DOHH2 (cell line): ENCODE data around the gene QRFP.

ENCODE experiments used
- EZH2phosphoT487 ChIP-seq: fragments of 200-600 bp; sonication (generic); IDR thresholded peaks from 2 replicates; pipeline ENCODE4 v1.6.1; 2017; ENCODE audit warnings: borderline replicate concordance, mild to moderate bottlenecking, antibody characterized with exemption, low read length, moderate library complexity, mixed read lengths
- TF ChIP-seq, protein P1 (sequence below): fragments of 200-600 bp; sonication (generic); IDR thresholded peaks from one replicate; pipeline ENCODE4 v1.5.1; 2014; ENCODE audit warnings: antibody characterized with exemption, mild to moderate bottlenecking, low read depth, low read length; ENCODE audit not compliant: poor library complexity, severe bottlenecking

DNA sequence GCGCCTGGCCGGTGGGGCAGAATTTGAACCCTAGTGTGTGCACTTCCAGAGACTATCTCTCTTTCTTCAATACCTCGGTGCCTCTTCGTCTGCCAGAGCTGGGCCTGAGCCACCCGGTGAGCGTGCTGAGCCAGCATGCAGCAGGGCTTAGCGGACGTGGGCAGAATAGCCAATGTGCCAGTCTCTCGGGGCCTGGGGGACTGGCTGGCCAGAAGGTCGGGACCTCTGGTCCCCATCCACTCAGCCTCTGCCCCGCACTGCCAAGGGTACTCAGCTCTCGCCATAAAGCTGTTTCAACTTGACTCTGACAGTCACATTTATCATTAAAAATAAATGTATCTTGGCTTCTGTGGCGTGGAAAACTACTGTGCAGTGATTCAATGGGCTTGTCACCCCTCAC is 46.6 kb upstream of the QRFP start:
- TF ChIP-seq, protein P1, sequence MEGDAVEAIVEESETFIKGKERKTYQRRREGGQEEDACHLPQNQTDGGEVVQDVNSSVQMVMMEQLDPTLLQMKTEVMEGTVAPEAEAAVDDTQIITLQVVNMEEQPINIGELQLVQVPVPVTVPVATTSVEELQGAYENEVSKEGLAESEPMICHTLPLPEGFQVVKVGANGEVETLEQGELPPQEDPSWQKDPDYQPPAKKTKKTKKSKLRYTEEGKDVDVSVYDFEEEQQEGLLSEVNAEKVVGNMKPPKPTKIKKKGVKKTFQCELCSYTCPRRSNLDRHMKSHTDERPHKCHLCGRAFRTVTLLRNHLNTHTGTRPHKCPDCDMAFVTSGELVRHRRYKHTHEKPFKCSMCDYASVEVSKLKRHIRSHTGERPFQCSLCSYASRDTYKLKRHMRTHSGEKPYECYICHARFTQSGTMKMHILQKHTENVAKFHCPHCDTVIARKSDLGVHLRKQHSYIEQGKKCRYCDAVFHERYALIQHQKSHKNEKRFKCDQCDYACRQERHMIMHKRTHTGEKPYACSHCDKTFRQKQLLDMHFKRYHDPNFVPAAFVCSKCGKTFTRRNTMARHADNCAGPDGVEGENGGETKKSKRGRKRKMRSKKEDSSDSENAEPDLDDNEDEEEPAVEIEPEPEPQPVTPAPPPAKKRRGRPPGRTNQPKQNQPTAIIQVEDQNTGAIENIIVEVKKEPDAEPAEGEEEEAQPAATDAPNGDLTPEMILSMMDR, result no peak
- TF ChIP-seq EZH2phosphoT487, result no peak
